Astrocyte (in vitro differentiated cells and primary cell): ENCODE results near the gene LRIG1.

Experiments
- CTCF ChIP-seq: IDR thresholded peaks from 2 replicates; pipeline ENCODE4 v1.5.1; 2011; ENCODE audit warnings: low read depth, mild to moderate bottlenecking, inconsistent platforms, low read length, moderate library complexity; ENCODE audit not compliant: insufficient read depth
- EZH2 ChIP-seq: IDR thresholded peaks from 2 replicates; pipeline ENCODE4 v1.6.1; 2012; ENCODE audit warnings: mild to moderate bottlenecking, low read length, inconsistent platforms; ENCODE audit not compliant: insufficient read depth

GRCh38 chr3:66378256-66378655 is 122.6 kb downstream of the LRIG1 start:
- TF ChIP-seq CTCF (peak; percentile 57), EZH2 (no peak)
